LNCaP clone FGC (cell line): ENCODE data around the gene TNFRSF17.

Experiments used
- DNase-seq: peaks from one replicate; pipeline ENCODE4 v3.0.0-alpha.2; 2011; ENCODE audit warnings: low read depth
- H3K4me3 ChIP-seq: 2 replicates; pipeline ENCODE4 v1.5.1; 2011; ENCODE audit warnings: mild to moderate bottlenecking, low read depth, low read length, control low read depth
- CTCF ChIP-seq: IDR thresholded peaks from 2 replicates; pipeline ENCODE4 v1.5.1; 2012; ENCODE audit warnings: mild to moderate bottlenecking; ENCODE audit not compliant: control insufficient read depth, insufficient read depth; ENCODE audit errors: extremely low read depth

TNFRSF17 gene

GRCh38 chr16:12010388-12011251, 45.6 kb downstream of the TNFRSF17 start:
- TF ChIP-seq CTCF, result no peak

GRCh38 chr16:12011565-12011964, 46.6 kb downstream of the TNFRSF17 start:
- no peak for TF ChIP-seq CTCF
- H3K4me3 ChIP-seq, result no peak overlapping the region
- DNase-seq, result no peak

More at GRCh38 chr16:12010388-12011251, 45.6 kb downstream of the TNFRSF17 start:
- no peak overlapping the region for H3K4me3 ChIP-seq
- no peak for DNase-seq

- no peak for TF ChIP-seq CTCF
- no peak for DNase-seq
- H3K4me3 ChIP-seq, result no peak overlapping the region
Measured at GRCh38 chr16:12016291-12016947, 51.4 kb downstream of the TNFRSF17 start.

- TF ChIP-seq CTCF, result no peak
- DNase-seq, result no peak
- no peak overlapping the region for H3K4me3 ChIP-seq
Measured at GRCh38 chr16:12017558-12017957, 52.5 kb downstream of the TNFRSF17 start.
